Right lobe of liver (tissue), 4 donors: ENCODE results near the gene PCA3.

Source experiments
- CTCF ChIP-seq, 4 donors: fragments of 200-600 bp in 3 of 4; fragments of 450-650 bp in 1 of 4; IDR thresholded peaks; one replicate each; pipeline versions ENCODE4 v1.5.1 to v1.8.0; 2016 to 2022; ENCODE audit warnings: antibody characterized with exemption in 4 of 4, mild to moderate bottlenecking in 2 of 4
- POLR2A ChIP-seq: fragments of 450-650 bp; IDR thresholded peaks from one replicate; pipeline ENCODE4 v1.6.1; 2017; ENCODE audit warnings: antibody characterized with exemption, mild to moderate bottlenecking
- donor health status: DM: no; HTN: no; CAD: no.
- donor health status: DM: no; HTN: no; CAD: no.
- donor health status: DM: no; HTN: yes; CAD: no.

- TF ChIP-seq POLR2A (no peak), CTCF (IDR thresholded peaks at IDR 0.05) (no peak)
These were observed 20.6 kb downstream of the PCA3 start for GRCh38 chr9:76784881-76785280.
